SJSA1 (cell line): ENCODE results near the gene SLC39A8. TPM values are rescaled to one million over a fixed set of nuclear protein-coding genes. Genes with fewer than 3 reads are reported as not detected.

Experiments used
- DNase-seq, 2 experiments: peaks; one replicate each; pipeline ENCODE4 v3.0.0-alpha.2; 2015 to 2020; ENCODE audit warnings: low spot score in 2 of 2, low read depth in 1 of 2
- H3K27ac ChIP-seq: fragments of 250-450 bp; sonication (Bioruptor Pico); 2 replicates; pipeline ENCODE4 v1.5.1; 2020; ENCODE audit warnings: mild to moderate bottlenecking, moderate library complexity
- H3K27me3 ChIP-seq: fragments of 250-450 bp; sonication (Bioruptor Pico); replicated peaks from 2 replicates; pipeline ENCODE4 v1.5.1; 2020; ENCODE audit warnings: mild to moderate bottlenecking, moderate library complexity
- H3K36me3 ChIP-seq: fragments of 250-450 bp; sonication (Bioruptor Pico); 2 replicates; pipeline ENCODE4 v1.5.1; 2020; ENCODE audit warnings: mild to moderate bottlenecking
- H3K4me1 ChIP-seq: fragments of 250-450 bp; sonication (Bioruptor Pico); replicated peaks from 2 replicates; pipeline ENCODE4 v1.6.1; 2021; ENCODE audit warnings: mild to moderate bottlenecking
- H3K4me3 ChIP-seq: fragments of 250-450 bp; sonication (Bioruptor Pico); 2 replicates; pipeline ENCODE4 v1.5.1; 2020; ENCODE audit warnings: mild to moderate bottlenecking
- H3K9me3 ChIP-seq: fragments of 250-450 bp; sonication (Bioruptor Pico); replicated peaks from 2 replicates; pipeline ENCODE4 v1.5.1; 2020; ENCODE audit warnings: mild to moderate bottlenecking
- total RNA-seq: library from RNA; depleted of rRNA; stranded (reverse); fragments of >200 nt; shearing (Covaris generic); gene quantifications from 2 replicates; pipeline ENCODE4 v1.2.3, GENCODE V29; 2014

Gene SLC39A8
- total RNA-seq, 1 experiment from 2014 or later = 39.0 TPM

GRCh38 chr4:102324730-102325129, 20.6 kb downstream of the SLC39A8 start:
- H3K4me3 ChIP-seq = no peak overlapping the region
- H3K9me3 ChIP-seq = no peaks in the 10 kb centered on the region
- 0 out of 2 replicates have a peak, but pooled peaks cover 3% of the 10 kb centered on the region for H3K4me1 ChIP-seq
- no peak overlapping the region for H3K27ac ChIP-seq
- no peaks in the 10 kb centered on the region for H3K36me3 ChIP-seq
- no peak for DNase-seq
- no peaks in the 10 kb centered on the region for H3K27me3 ChIP-seq

DNA sequence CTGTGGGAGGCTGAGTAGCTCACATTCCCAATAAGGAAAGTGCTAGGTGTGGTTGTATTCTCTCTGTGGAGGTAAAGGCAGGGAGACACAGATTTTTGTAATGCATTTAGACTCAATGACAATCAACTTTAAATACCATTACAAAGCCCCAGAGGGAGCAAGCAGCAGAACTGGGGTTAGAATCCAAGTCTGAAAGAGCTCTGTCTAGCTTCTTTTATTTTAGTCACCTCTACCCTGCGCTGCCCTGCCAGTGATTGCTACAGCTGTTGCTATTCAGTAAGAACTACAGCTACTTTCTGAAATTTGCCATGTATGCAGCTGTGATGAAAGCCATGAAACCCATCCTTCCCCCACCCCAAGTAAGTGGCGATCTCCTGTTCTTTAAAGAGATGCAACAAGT, 22.5 kb downstream of the SLC39A8 start:
- H3K9me3 ChIP-seq = no peaks in the 10 kb centered on the region
- H3K36me3 ChIP-seq = no peaks in the 10 kb centered on the region
- no peak overlapping the region for H3K27ac ChIP-seq
- no peak overlapping the region for H3K4me3 ChIP-seq
- no peak for DNase-seq
- 0 out of 2 replicates have a peak, but pooled peaks cover 3% of the 10 kb centered on the region for H3K4me1 ChIP-seq
- no peaks in the 10 kb centered on the region for H3K27me3 ChIP-seq

- no peaks in the 10 kb centered on the region for H3K36me3 ChIP-seq
- DNase-seq = no peak
- no peak overlapping the region for H3K27ac ChIP-seq
- H3K4me1 ChIP-seq = 0 out of 2 replicates have a peak, but pooled peaks cover 3% of the 10 kb centered on the region
- no peaks in the 10 kb centered on the region for H3K9me3 ChIP-seq
- no peaks in the 10 kb centered on the region for H3K27me3 ChIP-seq
- no peak overlapping the region for H3K4me3 ChIP-seq
These were observed 23.9 kb downstream of the SLC39A8 start for GRCh38 chr4:102321260-102321995.

- H3K4me3 ChIP-seq = no peak overlapping the region
- H3K27ac ChIP-seq = no peak overlapping the region
- DNase-seq = no peak
- no peaks in the 10 kb centered on the region for H3K27me3 ChIP-seq
- no peaks in the 10 kb centered on the region for H3K9me3 ChIP-seq
- H3K36me3 ChIP-seq = no peaks in the 10 kb centered on the region
- no peaks in the 10 kb centered on the region for H3K4me1 ChIP-seq
These were observed 25.7 kb downstream of the SLC39A8 start for GRCh38 chr4:102319594-102319993.

DNA sequence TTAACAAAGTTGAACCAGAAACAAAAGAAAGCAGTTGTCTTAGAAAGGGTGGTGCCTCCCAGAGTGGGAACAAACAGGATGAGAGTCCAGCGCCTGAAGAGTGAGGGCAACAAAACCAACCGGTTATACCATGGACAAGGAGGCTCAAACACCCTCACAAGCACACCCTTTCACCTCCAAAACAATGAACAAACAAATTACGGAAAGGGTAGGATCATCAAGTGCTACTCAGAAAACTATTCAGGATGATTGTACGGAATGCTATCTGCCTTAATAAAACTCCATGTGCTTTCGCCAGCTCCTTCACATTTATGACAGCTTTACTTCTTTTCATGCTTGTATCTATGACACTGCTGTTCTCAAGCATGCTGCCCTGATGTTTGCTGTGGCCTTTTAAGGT, 26.8 kb downstream of the SLC39A8 start:
- H3K27ac ChIP-seq = no peak overlapping the region
- no peak for DNase-seq
- no peaks in the 10 kb centered on the region for H3K36me3 ChIP-seq
- H3K9me3 ChIP-seq = no peaks in the 10 kb centered on the region
- H3K27me3 ChIP-seq = no peaks in the 10 kb centered on the region
- no peak overlapping the region for H3K4me3 ChIP-seq
- H3K4me1 ChIP-seq = no peaks in the 10 kb centered on the region

GRCh38 chr4:102318105-102318504, 27.2 kb downstream of the SLC39A8 start:
- Histone ChIP-seq H3K9me3 (no peaks in the 10 kb centered on the region), H3K27ac (no peak overlapping the region), H3K4me1 (no peaks in the 10 kb centered on the region), H3K36me3 (no peaks in the 10 kb centered on the region), H3K27me3 (no peaks in the 10 kb centered on the region), H3K4me3 (no peak overlapping the region)
- no peak for DNase-seq

- Histone ChIP-seq H3K36me3 (no peaks in the 10 kb centered on the region), H3K4me3 (no peak overlapping the region), H3K27me3 (no peaks in the 10 kb centered on the region), H3K4me1 (no peaks in the 10 kb centered on the region), H3K9me3 (no peaks in the 10 kb centered on the region), H3K27ac (no peak overlapping the region)
- no peak for DNase-seq
These were observed 27.8 kb downstream of the SLC39A8 start for GRCh38 chr4:102317459-102317858.

DNA sequence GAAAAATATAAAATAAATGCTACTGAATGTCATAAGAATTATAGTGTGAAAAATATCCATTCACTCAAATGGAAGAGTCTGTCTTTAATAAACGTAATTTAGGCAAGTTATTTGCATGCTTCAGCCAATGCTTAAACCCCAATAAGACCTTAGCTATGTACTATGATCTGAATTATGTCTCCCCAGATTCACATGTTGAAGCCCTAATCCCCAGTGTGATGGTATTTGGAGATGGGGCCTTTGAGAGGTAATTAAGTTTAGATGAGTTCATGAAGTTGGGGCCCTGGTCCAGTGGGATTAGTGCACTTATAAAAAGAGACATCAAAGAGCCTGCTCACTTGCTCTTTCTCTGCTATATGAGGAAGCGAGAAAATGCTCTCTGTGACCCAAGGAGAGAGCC, 28.7 kb downstream of the SLC39A8 start:
- H3K4me1 ChIP-seq = no peaks in the 10 kb centered on the region
- no peaks in the 10 kb centered on the region for H3K36me3 ChIP-seq
- H3K27ac ChIP-seq = no peak overlapping the region
- H3K9me3 ChIP-seq = no peaks in the 10 kb centered on the region
- no peak for DNase-seq
- H3K4me3 ChIP-seq = no peak overlapping the region
- no peaks in the 10 kb centered on the region for H3K27me3 ChIP-seq

GRCh38 chr4:102315532-102315931, 29.8 kb downstream of the SLC39A8 start:
- Histone ChIP-seq H3K4me3 (no peak overlapping the region), H3K9me3 (no peaks in the 10 kb centered on the region), H3K27ac (no peak overlapping the region), H3K27me3 (no peaks in the 10 kb centered on the region), H3K4me1 (no peaks in the 10 kb centered on the region), H3K36me3 (no peaks in the 10 kb centered on the region)
- no peak for DNase-seq

GRCh38 chr4:102312417-102312816, 32.9 kb downstream of the SLC39A8 start:
- Histone ChIP-seq H3K27me3 (no peaks in the 10 kb centered on the region), H3K4me3 (no peak overlapping the region), H3K9me3 (no peaks in the 10 kb centered on the region), H3K36me3 (no peaks in the 10 kb centered on the region), H3K4me1 (no peaks in the 10 kb centered on the region), H3K27ac (no peak overlapping the region)
- DNase-seq = no peak

- no peak for DNase-seq
- Histone ChIP-seq H3K27ac (no peak overlapping the region), H3K4me3 (no peak overlapping the region), H3K27me3 (no peaks in the 10 kb centered on the region), H3K4me1 (no peaks in the 10 kb centered on the region), H3K36me3 (no peaks in the 10 kb centered on the region), H3K9me3 (no peaks in the 10 kb centered on the region)
These were observed 33.4 kb downstream of the SLC39A8 start for GRCh38 chr4:102311912-102312311.

GRCh38 chr4:102311407-102311806, 33.9 kb downstream of the SLC39A8 start:
- no peak for DNase-seq
- no peaks in the 10 kb centered on the region for H3K9me3 ChIP-seq
- H3K4me1 ChIP-seq = no peaks in the 10 kb centered on the region

DNA sequence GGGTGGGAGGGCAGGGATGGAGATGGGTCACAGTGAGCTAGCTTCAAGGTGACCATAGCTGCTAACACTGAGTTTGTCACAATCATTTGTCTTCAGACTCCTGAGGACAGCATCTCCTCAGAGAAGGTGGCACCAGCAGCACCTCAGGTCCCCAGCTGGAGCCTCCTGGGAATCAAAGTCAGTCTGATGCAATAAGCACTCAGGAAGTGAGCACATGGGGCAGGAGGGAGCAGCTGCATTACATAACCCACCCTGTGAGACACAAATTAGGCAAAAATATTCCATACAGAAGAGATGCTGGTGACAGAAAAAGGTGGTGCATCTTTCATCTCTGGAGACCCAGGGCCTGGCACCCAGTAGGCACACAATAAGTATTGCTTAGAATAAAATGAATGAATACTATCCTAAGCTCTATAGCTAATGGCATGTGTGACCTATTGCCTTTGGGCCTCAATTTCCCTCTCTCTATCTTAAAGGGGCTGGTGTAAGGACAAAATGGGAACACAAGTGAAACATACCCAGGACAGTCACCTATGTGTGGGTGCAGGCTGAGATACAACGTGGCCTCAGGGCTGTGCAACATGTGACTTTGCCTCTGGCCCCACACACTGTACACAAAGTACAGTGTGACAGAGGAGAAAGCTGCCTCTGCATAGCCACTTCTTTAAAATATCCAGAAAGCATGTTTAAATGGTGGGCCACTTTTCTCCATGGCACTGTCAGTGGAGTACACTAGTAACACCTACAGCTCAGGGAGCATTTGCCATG, 37.1 kb downstream of the SLC39A8 start:
- H3K4me1 ChIP-seq = no peaks in the 10 kb centered on the region
- no peak overlapping the region for H3K27ac ChIP-seq
- no peaks in the 10 kb centered on the region for H3K9me3 ChIP-seq
- DNase-seq = no peak
- H3K27me3 ChIP-seq = no peaks in the 10 kb centered on the region
- H3K4me3 ChIP-seq = no peak overlapping the region
- no peaks in the 10 kb centered on the region for H3K36me3 ChIP-seq

More at GRCh38 chr4:102311407-102311806, 33.9 kb downstream of the SLC39A8 start:
- H3K4me3 ChIP-seq = no peak overlapping the region
- H3K27ac ChIP-seq = no peak overlapping the region
- H3K27me3 ChIP-seq = no peaks in the 10 kb centered on the region
- no peaks in the 10 kb centered on the region for H3K36me3 ChIP-seq

DNA sequence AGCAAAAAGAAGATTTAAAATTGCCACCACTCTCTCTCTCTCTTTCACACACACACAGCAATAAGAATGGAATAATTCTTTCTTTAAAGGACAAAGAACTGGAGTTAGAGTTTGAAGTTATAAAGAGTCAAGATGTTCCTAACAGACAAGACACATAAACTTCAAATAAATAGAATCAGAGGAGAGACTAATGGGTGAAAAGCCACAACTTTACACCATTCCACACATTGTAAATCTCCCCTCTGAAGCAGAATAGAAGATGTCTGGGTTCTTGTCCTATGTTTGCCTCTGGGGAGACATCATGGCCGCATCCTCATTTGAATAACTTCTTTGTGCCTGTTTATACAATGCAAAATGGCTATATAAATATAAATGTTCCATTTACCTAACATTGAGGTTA, 39.6 kb downstream of the SLC39A8 start:
- Histone ChIP-seq H3K4me1 (no peaks in the 10 kb centered on the region), H3K36me3 (no peaks in the 10 kb centered on the region), H3K27me3 (no peaks in the 10 kb centered on the region), H3K9me3 (no peaks in the 10 kb centered on the region), H3K4me3 (no peak overlapping the region), H3K27ac (no peak overlapping the region)
- no peak for DNase-seq
